ENCODE data around the gene SLC25A10.
A peak's percentile ranks its signal among the peaks of the same experiment; 100 is the strongest.
"Not testable (repeated sequence)": the region's sequence is repeated elsewhere in the genome, so short reads cannot be mapped to it uniquely, and the experiment has no call there.

Gene SLC25A10

DNA sequence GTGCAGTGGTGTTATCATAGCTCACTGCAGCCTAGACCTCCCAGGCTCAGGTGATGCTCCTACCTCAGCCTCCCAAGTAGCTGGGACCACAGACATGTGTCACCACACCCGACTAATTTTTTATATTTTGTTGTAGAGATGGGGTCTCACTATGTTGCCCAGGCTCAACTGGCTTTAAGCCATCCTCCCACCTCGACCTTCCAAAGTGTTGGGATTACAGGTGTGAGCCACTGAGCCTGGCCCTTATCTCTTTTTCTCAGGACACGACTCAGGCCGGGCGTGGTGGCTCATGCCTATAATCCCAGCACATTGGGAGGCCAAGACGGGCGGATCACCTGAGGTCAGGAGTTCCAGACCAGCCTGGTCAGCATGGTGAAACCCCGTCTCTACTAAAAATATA is 27.5 kb downstream of the SLC25A10 start:
- not testable (repeated sequence) for H3K9me3 ChIP-seq (ENCODE audit: control insufficient read depth, insufficient read depth, low read depth, low read length); H3K4me3 ChIP-seq (ENCODE audit: low read depth, low read length); H3K4me1 ChIP-seq (ENCODE audit: control insufficient read depth, insufficient read depth, low read length); H3K36me3 ChIP-seq (ENCODE audit: control insufficient read depth in 2 of 2, insufficient read depth in 1 of 2, low read length in 2 of 2); H3K27ac ChIP-seq (ENCODE audit: extremely low read depth, low read depth, low read length)
- CTCF ChIA-PET: interaction anchor here (0.6 kb wide), 1 partner anchor 367 kb away, joined by 4 read pairs; no protein-coding TSS in a partner anchor
- POLR2A ChIA-PET: interaction anchor here (0.7 kb wide), 1 partner anchor 87 kb away, joined by 3 read pairs; no protein-coding TSS in a partner anchor
- peak; percentile 96 for TF ChIP-seq ZNF121 (tag by site-specific recombination; IDR thresholded peaks at IDR 0.05)

DNA sequence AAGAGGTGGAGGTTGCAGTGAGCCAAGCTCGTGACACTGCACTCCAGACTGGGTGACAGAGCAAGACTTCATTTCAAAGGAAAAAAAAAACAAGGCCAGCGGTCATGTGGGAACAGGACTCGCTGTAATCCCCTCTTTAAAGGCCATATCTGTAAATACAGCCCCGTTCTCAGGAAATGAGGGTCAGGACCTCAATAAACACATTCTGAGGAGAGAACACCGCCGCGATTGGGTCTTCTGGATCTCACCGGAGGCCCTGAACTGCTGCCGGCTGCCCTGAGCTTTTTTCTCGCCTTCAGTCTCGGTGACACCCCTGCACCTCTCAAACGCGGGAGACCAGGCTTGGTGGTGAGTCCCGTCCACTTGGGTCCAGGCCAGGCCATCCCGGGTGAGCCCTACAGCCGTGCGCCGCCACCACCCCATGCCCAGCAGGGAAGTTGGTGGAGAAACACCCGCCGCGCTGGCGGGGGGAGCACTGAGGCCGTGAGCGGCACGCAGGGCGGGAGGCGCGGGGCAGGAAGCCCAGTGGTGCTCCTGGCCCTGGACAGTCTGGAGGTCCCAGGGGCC is 28.4 kb downstream of the SLC25A10 start:
- Histone ChIP-seq H3K36me3 (ENCODE audit: control insufficient read depth in 2 of 2, insufficient read depth in 1 of 2, low read length in 2 of 2) (no peaks in the 10 kb centered on the region), H3K9me3 (ENCODE audit: control insufficient read depth, insufficient read depth, low read depth, low read length) (no peaks in the 10 kb centered on the region), H3K27ac (ENCODE audit: extremely low read depth, low read depth, low read length) (no peak overlapping the region), H3K4me3 (ENCODE audit: low read depth, low read length) (no peak overlapping the region), H3K4me1 (ENCODE audit: control insufficient read depth, insufficient read depth, low read length) (no peaks in the 10 kb centered on the region)
- POLR2A ChIA-PET: no interaction called here
- CTCF ChIA-PET: no interaction called here
- TF ChIP-seq SCRT2 (tag by site-specific recombination; IDR thresholded peaks at IDR 0.05) (no peak), GLIS2 (tag by site-specific recombination; IDR thresholded peaks at IDR 0.05) (no peak), KLF9 (tag by site-specific recombination; IDR thresholded peaks at IDR 0.05; ENCODE audit: low read depth) (no peak), ZNF548 (tag by site-specific recombination; IDR thresholded peaks at IDR 0.05) (no peak), ZNF174 (tag by site-specific recombination; IDR thresholded peaks at IDR 0.05) (no peak), ZBTB7A (tag by site-specific recombination; IDR thresholded peaks at IDR 0.05; ENCODE audit: low read depth) (no peak)
- TF ChIP-seq, protein P1, sequence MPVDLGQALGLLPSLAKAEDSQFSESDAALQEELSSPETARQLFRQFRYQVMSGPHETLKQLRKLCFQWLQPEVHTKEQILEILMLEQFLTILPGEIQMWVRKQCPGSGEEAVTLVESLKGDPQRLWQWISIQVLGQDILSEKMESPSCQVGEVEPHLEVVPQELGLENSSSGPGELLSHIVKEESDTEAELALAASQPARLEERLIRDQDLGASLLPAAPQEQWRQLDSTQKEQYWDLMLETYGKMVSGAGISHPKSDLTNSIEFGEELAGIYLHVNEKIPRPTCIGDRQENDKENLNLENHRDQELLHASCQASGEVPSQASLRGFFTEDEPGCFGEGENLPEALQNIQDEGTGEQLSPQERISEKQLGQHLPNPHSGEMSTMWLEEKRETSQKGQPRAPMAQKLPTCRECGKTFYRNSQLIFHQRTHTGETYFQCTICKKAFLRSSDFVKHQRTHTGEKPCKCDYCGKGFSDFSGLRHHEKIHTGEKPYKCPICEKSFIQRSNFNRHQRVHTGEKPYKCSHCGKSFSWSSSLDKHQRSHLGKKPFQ (tag by site-specific recombination; IDR thresholded peaks at IDR 0.05): no peak
- TF ChIP-seq, protein P2, sequence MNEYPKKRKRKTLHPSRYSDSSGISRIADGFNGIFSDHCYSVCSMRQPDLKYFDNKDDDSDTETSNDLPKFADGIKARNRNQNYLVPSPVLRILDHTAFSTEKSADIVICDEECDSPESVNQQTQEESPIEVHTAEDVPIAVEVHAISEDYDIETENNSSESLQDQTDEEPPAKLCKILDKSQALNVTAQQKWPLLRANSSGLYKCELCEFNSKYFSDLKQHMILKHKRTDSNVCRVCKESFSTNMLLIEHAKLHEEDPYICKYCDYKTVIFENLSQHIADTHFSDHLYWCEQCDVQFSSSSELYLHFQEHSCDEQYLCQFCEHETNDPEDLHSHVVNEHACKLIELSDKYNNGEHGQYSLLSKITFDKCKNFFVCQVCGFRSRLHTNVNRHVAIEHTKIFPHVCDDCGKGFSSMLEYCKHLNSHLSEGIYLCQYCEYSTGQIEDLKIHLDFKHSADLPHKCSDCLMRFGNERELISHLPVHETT (tag by site-specific recombination; IDR thresholded peaks at IDR 0.05): no peak
- TF ChIP-seq, protein P3, sequence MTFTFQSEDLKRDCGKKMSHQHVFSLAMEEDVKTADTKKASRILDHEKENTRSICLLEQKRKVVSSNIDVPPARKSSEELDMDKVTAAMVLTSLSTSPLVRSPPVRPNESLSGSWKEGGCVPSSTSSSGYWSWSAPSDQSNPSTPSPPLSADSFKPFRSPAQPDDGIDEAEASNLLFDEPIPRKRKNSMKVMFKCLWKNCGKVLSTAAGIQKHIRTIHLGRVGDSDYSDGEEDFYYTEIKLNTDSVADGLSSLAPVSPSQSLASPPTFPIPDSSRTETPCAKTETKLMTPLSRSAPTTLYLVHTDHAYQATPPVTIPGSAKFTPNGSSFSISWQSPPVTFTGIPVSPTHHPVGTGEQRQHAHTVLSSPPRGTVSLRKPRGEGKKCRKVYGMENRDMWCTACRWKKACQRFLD (tag by site-specific recombination; IDR thresholded peaks at IDR 0.05): no peak
- TF ChIP-seq, protein P4, sequence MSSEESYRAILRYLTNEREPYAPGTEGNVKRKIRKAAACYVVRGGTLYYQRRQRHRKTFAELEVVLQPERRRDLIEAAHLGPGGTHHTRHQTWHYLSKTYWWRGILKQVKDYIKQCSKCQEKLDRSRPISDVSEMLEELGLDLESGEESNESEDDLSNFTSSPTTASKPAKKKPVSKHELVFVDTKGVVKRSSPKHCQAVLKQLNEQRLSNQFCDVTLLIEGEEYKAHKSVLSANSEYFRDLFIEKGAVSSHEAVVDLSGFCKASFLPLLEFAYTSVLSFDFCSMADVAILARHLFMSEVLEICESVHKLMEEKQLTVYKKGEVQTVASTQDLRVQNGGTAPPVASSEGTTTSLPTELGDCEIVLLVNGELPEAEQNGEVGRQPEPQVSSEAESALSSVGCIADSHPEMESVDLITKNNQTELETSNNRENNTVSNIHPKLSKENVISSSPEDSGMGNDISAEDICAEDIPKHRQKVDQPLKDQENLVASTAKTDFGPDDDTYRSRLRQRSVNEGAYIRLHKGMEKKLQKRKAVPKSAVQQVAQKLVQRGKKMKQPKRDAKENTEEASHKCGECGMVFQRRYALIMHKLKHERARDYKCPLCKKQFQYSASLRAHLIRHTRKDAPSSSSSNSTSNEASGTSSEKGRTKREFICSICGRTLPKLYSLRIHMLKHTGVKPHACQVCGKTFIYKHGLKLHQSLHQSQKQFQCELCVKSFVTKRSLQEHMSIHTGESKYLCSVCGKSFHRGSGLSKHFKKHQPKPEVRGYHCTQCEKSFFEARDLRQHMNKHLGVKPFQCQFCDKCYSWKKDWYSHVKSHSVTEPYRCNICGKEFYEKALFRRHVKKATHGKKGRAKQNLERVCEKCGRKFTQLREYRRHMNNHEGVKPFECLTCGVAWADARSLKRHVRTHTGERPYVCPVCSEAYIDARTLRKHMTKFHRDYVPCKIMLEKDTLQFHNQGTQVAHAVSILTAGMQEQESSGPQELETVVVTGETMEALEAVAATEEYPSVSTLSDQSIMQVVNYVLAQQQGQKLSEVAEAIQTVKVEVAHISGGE (tag by site-specific recombination; conservative IDR thresholded peaks at IDR 0.05; ENCODE audit: low read depth): no peak

DNA sequence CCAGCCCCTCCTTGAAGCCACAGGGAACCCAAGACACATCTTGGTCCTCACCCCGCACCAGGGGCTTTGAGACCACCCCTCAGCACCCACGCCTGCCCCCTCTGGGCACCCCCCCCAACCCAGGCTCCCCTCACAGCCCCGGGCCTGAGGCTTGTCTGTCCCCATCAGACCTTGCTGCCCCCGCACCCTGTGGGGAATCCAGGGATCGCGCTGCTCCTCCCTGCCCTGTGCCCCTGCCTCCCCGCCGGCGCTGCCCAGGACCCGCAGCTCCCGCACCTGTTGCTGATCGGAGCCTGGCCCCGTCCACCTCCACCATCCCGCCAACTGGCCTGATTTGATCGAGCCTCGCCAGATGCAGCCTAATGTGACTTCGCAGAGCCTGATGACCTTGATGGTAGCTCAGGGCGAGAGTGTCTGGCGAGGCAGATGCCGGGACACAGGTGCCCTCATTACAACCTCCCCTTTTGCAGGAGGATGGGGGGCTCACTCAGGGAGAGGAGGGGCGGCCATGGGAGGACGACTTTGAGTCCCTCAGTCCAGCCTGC is 29.0 kb downstream of the SLC25A10 start:
- POLR2A ChIA-PET: no interaction called here
- H3K4me3 ChIP-seq (ENCODE audit: low read depth, low read length): no peak overlapping the region
- CTCF ChIA-PET: no interaction called here
- no peak overlapping the region for H3K27ac ChIP-seq (ENCODE audit: extremely low read depth, low read depth, low read length)
- TF ChIP-seq SCRT1 (tag by site-specific recombination; IDR thresholded peaks at IDR 0.05; ENCODE audit: borderline replicate concordance): peak; percentile 88
- TF ChIP-seq SCRT2 (tag by site-specific recombination; IDR thresholded peaks at IDR 0.05): peak; percentile 87
- TF ChIP-seq ZNF792 (tag by site-specific recombination; IDR thresholded peaks at IDR 0.05): no peak
- no peak for TF ChIP-seq ZNF529 (tag by site-specific recombination; IDR thresholded peaks at IDR 0.05; ENCODE audit: insufficient replicate concordance)
- no peak for TF ChIP-seq HOXC10 (CRISPR knock-in tag; IDR thresholded peaks at IDR 0.05)
- no peak for TF ChIP-seq YY1 (tag by site-specific recombination; IDR thresholded peaks at IDR 0.05)
- TF ChIP-seq ZNF239 (tag by site-specific recombination; IDR thresholded peaks at IDR 0.05): no peak
- no peak for TF ChIP-seq ZNF202 (tag by site-specific recombination; IDR thresholded peaks at IDR 0.05; ENCODE audit: borderline replicate concordance)
- no peak for TF ChIP-seq ZEB2 (tag by site-specific recombination; IDR thresholded peaks at IDR 0.05)
- TF ChIP-seq ZFP3 (tag by site-specific recombination; IDR thresholded peaks at IDR 0.05; ENCODE audit: low read depth): no peak
- no peak for TF ChIP-seq KLF16 (tag by site-specific recombination; IDR thresholded peaks at IDR 0.05)
- TF ChIP-seq BCL11A (tag by site-specific recombination; IDR thresholded peaks at IDR 0.05; ENCODE audit: low read depth): no peak
- no peaks in the 10 kb centered on the region for H3K36me3 ChIP-seq (ENCODE audit: control insufficient read depth in 2 of 2, insufficient read depth in 1 of 2, low read length in 2 of 2)
- no peaks in the 10 kb centered on the region for H3K4me1 ChIP-seq (ENCODE audit: control insufficient read depth, insufficient read depth, low read length)
- no peaks in the 10 kb centered on the region for H3K9me3 ChIP-seq (ENCODE audit: control insufficient read depth, insufficient read depth, low read depth, low read length)
